HG02970 (cell line): ENCODE results near the gene GPR25.

Source experiments
- ATAC-seq: cut with Tn5 transposase; IDR thresholded peaks from one replicate; pipeline ENCODE4 v1.9.1; 2021; ENCODE audit warnings: mild to moderate bottlenecking, moderate library complexity, moderate number of reproducible peaks; ENCODE audit not compliant: unreplicated experiment, low FRiP score

The GPR25 gene

DNA sequence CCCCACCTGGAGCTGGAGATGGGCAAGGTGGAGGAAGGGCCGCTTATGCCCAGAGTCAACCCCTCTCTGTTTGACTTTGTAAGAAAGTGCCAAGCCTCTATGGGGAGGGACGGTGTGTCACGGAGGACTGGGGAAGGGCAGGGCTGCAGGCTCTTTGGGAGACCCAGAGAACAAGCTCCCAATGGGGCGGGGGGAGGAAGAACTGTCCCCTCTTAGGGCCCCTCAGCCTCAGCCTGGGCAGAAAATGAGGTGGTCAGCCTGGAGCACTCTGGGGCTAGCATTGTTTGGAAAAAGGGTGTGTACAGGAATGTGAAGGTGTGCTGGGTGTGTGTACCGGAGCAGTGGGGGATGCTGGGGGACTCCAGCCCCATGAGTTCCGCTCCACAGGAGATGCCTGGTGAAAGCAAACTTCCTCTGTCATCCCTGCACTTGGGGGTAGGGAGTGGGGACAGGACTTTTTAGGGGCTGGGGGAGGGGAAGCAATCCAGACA is 20.7 kb downstream of the GPR25 start:
- ATAC-seq: no peak

- no peak for ATAC-seq
These were observed 22.1 kb downstream of the GPR25 start, which contains the start of gene INAVA for GRCh38 chr1:200894712-200895442. INAVA (plus strand) TSS chr1:200894900; CDS start chr1:200898401, 3,501 bp downstream.

DNA sequence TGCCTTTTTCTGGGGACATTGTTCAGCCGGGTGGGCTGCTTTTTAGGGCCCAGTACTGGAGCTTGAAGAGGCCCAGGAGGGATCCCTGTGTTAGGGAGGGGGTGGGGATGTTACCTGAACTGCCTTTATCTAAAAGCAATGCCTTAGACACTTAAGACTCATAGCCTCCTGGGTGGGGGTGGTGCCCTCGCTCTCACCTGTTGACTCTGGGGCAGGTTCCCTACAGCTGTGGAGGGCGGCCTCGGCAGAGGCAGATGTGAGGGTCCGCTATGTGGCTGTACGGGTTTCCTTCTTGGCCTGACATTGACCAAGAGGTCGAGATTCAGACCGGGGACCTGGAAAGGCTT is 22.6 kb downstream of the GPR25 start:
- ATAC-seq: no peak

DNA sequence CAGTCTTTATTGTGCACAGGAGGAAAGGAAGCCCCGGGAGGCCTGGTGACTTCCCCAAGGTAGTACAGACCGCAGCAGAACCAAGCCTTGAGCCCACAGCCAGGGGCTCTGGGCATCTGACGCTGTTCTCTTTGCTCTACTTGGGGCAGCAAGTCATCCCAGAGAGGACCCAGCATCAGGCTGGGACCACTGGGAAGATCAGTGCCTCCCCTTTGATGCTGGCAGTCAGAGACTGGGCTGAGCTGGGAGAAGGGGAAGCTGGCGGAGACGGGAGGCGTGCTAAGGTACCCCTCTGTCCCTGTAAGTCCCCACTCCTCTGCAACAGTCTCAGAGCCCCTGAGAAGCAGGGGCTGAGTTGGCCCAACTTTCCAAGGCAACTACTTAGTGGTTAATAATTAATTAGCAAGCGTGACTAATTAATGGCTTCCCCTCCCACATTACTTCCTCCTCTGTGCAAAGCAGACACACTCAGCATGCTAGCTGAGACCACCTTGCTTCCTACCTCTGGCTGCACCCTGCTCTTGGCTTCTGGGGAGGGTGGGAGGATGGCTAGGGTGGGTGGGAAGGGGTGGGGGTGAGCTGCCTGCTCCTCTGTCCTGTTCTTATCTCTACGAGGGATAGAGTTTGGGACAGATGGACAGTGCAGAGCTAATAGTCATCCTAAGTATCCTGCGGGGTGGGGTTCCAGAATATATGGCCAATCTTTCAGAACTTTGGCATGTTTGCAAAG is 23.2 kb downstream of the GPR25 start:
- no peak for ATAC-seq

DNA sequence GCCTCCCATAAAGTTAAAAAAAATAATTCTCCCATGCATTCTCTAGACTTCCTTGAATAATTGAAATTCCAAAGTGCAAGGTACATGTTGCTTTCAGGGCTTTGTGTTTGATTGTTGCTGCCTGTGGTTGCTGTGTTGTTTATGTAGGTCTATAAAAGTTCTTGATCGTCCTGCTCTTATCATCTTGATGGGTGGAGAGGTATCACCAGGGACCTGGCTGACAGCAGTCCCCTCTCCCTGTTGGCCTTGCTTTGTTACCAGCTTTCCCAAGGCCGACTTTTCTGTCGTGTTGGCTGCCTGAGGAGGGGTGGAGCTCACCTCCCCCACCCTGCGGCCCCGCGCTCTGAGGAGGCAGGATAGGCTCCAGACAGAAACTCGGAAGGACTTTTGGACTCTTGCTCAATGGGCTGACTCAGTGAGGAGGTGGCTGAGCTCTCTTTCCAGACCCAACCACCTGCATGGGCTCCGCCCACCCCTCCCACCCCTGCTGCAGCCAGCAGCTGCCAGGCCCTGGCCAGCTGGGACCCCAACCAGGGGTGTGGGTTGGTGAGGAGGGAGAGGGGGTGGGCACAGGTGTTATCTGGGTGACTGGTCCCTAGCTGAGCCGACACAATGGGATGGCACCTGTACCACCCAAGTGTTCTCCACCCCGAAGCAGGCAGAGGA is 23.9 kb downstream of the GPR25 start:
- ATAC-seq: no peak

DNA sequence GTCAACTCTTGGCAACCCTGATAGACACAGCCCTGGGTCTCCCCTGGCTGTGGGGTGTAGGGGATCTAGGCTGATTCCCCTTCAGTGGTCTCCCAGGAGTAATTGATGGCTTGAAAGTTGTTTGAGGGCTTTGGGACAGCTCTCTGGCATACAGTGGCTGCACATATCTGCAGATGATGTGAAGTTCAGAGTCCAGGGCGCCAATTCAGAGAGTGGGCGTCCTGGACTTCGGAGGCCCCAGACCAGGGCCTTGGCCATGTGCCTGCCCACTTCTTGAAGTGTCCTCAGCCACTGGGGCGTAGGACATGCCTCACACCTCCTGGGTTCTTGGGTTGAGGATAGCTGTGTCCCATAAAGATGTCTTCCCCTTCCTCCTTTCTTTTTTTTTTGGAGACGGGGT is 24.5 kb downstream of the GPR25 start:
- no peak for ATAC-seq

DNA sequence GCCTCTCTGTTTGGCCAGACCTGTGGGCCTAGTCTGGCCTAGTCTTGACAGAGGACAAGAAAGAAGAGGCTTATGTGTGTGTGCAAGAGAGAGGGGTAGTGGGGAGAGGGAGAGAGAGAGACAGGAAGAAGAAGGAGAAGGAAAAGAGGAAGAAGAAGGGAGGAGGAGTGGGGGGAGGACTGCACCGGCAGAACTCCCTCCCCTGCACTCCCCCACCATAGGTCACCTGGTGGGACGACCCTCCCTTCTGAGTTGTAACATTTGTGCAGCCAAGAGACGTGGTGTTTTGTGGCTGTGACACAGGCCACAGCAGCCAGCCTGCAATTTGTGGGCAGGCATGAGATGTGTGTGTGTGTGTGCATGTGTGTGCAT is 26.2 kb downstream of the GPR25 start:
- ATAC-seq: no peak

DNA sequence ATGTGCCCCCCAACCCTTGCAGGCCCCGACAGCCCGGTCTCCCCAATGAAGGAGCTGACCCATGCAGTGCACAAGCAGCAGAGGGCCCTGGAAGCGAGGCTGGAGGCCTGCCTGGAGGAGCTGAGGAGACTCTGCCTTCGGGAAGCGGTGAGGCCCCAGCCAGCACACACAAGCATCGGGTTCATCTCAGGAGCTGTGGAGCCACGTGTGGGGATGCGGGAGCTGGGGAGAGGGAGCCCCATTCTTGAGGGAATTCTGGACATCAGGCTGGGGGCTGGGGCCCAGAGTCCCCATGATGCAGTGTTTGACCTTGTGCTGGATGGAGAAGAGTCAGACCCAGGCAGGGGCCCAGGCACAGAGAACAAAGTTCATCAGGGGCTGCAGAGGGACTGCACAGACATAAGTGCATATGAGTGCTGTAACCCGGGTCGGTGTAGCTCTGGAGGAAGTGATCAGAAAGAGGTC is 26.7 kb downstream of the GPR25 start:
- ATAC-seq: no peak

DNA sequence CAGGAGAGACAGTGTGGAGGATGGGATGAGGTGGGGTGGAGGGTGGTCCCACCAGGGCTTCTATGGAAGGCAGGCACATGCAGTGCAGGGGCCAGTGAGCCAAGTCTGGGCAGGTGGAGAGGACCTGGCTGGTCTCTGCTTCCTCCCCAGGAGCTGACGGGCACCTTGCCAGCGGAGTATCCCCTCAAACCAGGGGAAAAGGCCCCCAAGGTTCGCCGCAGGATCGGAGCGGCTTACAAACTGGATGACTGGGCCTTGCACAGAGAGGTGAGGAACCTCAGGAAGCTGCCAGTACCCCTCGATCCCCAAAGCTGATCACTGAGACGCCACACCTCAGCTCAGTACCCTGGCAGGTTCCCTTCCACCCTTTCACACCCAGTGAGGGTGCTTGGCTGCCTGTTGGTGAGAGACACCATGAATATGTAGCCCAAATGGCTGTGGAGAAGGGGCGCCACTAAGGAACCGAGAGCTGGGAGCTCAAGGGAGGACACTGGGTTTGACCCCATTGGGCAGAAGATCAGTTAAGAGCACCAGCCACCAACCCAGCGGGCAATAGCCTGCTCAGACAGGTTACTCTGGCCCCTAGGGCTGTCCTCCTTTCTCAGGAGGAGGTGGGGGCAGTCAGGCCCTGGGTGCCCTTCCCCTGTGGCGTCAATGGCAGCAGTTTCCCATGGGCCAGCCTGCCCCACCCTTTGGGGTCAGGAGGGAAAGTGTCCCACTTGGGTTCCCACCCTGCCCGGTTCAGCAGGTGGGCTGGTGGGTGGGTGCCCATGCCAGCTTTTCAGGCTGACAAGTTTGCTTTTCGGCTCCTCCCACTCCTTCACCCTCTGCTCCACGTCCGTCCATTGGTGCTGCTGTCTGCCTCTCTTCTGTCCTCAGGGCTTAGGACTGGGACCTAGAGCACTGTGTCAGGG is 27.4 kb downstream of the GPR25 start:
- ATAC-seq: no peak

GRCh38 chr1:200900877-200901276 is 28.1 kb downstream of the GPR25 start:
- no peak for ATAC-seq

- no peak for ATAC-seq
These were observed 28.6 kb downstream of the GPR25 start for GRCh38 chr1:200901350-200901749.

DNA sequence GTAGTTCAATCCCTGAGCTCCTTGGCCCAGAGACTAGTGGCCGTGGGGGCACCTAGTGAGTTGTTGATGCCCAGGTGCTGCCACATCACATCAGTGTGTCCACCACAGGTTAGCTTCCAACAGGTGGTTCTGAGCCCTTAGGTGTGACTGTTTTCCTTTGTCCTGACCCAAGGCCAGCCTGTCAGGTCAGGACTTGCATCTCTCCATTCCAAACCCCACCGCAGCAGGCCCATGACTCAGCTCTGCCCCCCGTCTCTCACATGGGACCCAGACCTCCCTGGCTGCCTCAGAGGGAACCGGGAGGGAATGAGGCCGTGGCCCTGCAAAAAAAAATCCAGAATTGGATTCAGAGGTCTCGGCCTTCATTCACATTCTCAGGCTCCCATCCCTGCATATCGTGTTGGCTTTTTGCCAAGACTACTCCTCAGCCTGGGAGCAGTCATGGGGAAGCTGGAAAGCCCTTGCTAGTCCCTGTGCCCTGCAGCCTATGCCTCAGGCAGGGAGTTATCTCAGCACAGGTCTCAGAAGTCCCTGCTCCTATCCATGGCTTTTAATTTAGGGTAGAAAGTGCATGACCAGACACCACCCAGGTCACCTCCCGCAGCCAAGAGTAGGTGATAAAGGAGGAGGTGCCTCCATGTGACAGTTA is 29.1 kb downstream of the GPR25 start:
- ATAC-seq: no peak

DNA sequence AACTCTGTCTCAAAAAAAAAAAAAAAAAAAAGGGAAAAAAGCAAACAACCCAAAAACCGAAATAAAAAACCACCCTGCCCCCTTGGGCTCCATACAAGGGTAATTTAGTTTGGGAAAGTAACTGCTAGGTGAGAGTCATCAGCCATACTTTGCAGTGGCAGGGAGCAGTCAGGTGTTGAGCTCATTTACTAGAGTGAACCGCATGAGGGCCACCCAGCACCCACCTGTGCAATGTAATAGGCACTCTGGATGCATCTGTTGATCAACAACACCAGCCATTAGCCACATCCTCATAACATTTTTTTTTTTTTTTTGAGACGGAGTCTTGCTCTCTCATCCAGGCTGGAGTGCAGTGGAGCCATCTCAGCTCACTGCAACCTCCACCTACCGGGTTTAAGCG is 31.0 kb downstream of the GPR25 start:
- ATAC-seq: no peak

- ATAC-seq: no peak
These were observed 32.0 kb downstream of the GPR25 start for GRCh38 chr1:200904772-200905171.

DNA sequence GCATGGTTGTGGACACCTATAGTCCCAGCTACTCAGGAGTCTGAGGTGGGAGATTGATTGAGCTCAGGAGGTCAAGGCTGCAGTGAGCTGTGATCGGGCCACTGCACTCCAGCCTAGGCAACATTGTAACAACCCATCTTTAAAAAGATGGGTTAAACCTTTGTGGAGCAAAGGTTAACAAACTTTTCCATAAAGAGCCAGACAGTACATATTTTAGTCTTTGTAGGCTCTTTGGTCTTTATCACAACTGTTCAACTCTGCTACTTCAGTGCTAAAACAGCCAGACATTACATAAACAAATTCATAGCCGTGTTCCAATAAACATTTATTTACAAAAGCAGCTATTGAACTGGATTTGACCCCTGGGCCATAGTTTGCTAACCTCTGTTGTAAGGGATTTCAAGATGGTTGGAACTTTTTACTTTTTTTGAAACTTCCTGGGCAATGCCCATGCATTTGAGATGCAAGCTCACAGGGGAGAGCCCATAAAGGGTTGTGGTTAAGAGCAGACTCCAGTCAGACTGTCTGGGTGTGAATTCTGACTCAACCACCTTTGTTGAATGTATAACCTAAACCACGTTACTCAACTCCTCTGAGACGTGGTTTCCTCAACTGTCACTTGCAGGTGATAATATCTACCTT is 32.8 kb downstream of the GPR25 start:
- ATAC-seq: no peak

- no peak for ATAC-seq
These were observed 33.7 kb downstream of the GPR25 start for GRCh38 chr1:200906491-200906890.

DNA sequence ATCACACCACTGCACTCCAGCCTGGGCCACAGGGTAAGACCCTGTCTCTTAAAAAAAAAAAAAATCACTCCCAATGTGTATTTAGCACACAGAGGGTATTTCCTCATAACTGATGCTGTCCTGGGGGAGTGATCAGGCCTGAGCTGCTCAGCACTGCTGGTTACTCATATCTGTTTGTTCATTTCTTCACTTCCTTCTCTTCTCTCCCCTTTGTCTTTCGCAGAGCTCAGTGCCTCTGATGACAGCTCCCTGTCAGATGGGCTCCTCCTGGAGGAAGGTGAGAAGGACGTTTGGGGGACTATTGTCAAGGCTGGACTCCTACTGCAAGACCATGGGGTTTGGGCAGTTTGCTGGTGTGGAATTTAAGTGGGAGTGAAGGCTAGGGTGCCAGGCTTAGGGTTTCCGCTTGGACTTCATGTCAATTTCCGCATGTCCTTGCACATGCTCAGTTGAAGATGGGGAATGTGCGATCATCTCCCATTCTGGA is 34.9 kb downstream of the GPR25 start:
- ATAC-seq: peak; percentile 44

DNA sequence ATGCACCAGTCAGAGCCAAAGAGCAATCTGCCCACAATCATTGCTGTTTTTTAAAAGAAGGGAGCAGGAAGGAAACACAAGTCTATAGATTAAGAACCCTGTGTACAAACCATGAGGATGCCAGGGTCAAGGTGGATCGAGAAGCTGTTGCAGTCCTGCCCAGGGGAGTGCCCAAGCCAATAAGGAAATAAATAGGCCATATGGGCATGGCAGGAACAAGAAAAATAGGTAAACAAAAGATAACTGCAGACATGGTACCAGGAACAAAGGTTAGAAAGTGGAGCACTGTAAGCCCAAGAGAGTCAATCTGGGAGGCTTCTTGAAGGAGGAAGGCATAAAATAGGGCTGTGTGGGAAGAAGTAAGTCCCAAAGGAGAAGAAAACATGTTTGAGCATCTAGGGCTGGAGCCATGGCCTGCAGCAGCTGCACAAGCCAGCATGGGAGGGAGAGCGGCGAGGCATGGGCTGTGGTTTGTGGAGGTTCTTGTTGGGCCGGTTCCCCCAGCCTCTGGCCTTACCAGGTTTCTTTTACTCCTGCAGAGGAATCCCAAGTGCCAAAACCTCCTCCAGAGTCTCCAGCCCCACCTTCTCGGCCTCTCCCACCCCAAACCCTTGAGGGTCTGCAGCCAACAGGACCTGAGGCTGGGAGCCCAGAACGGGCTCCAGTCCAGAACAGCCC is 35.5 kb downstream of the GPR25 start:
- no peak for ATAC-seq

DNA sequence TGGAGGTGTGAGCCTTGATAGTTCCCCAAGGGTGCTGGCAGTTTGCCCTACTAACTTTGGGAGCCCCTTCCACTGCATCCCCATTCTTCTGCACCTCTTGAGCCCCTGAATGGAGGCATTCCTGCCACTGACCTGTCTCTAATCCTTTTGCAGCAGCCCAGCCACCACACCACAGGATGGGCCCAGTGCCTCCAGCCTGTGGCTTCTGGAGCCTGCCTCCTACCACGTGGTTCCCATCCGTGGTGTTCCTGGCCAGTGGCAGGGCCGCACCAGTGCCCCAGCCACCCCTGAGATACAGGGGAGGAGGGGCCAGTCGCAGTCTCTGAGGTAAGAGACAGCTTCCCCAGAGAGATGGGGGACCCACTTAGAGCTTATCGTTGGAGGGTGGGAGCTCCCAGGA is 36.3 kb downstream of the GPR25 start:
- ATAC-seq: peak; percentile 22
